IMR-90 (cell line): Measurements from ENCODE around the gene C1QC. TPM values are rescaled to one million over a fixed set of nuclear protein-coding genes. Genes with fewer than 3 reads are reported as not detected.

Source experiments
- ATAC-seq: fragments of 200-7000 bp; cut with Tn5 transposase; 2 replicates; pipeline ENCODE4 v1.9.1; 2020; ENCODE audit warnings: low read depth, mild to moderate bottlenecking, moderate library complexity
- BruUV-seq: library from RNA; stranded (reverse); fragments of 400-500 nt; replicated peaks from 2 replicates; lab custom pipeline; 2021; lab: Mats Ljungman, UMichigan
- CTCF ChIA-PET: fragments of 300-600 bp; formaldehyde crosslinking; extraction: SDS; loops from one replicate; lab custom pipeline; 2021; ENCODE audit warnings: antibody characterized with exemption; lab: Yijun Ruan, JAX
- POLR2A ChIA-PET: fragments of 300-600 bp; sonication (Branson Sonifier 250); formaldehyde crosslinking; loops from one replicate; lab custom pipeline; 2022; ENCODE audit warnings: antibody characterized with exemption; ENCODE audit not compliant: unreplicated experiment; lab: Charles Lee
- DNase-seq: peaks from one replicate; pipeline ENCODE4 v3.0.0; 2013
- H2AFZ ChIP-seq: replicated peaks from 2 replicates; pipeline ENCODE3; 2013; ENCODE audit warnings: low read length, mild to moderate bottlenecking; ENCODE audit not compliant: poor library complexity
- H2AK5ac ChIP-seq: 2 replicates; pipeline ENCODE4 v1.6.1; 2013; ENCODE audit warnings: low read depth, low read length, inconsistent platforms
- H2AK9ac ChIP-seq: replicated peaks from 2 replicates; pipeline ENCODE3; 2013; ENCODE audit warnings: mild to moderate bottlenecking, low read depth, low read length, moderate library complexity; ENCODE audit not compliant: poor library complexity
- H2BK120ac ChIP-seq: 2 replicates; pipeline ENCODE4 v1.6.1; 2013; ENCODE audit warnings: low read depth, low read length, inconsistent platforms
- H2BK15ac ChIP-seq: 3 replicates; pipeline ENCODE4 v1.6.1; 2013; ENCODE audit warnings: low read depth, low read length, inconsistent platforms
- H2BK20ac ChIP-seq: 2 replicates; pipeline ENCODE4 v1.6.1; 2013; ENCODE audit warnings: low read depth, mild to moderate bottlenecking, inconsistent platforms, low read length, moderate library complexity
- H2BK5ac ChIP-seq: 2 replicates; pipeline ENCODE4 v1.6.1; 2013; ENCODE audit warnings: mild to moderate bottlenecking, low read depth, low read length, inconsistent platforms; ENCODE audit not compliant: poor library complexity, severe bottlenecking
- H3K14ac ChIP-seq: replicated peaks from 2 replicates; pipeline ENCODE4 v1.6.1; 2013; ENCODE audit warnings: low read depth, low read length, inconsistent platforms
- H3K18ac ChIP-seq: 2 replicates; pipeline ENCODE4 v1.6.1; 2013; ENCODE audit warnings: low read depth, low read length, control low read depth
- H3K23ac ChIP-seq: 2 replicates; pipeline ENCODE4 v1.6.1; 2013; ENCODE audit warnings: low read depth, low read length, inconsistent platforms
- H3K27ac ChIP-seq: 2 replicates; pipeline ENCODE4 v1.5.1; 2013; ENCODE audit warnings: mild to moderate bottlenecking, control low read depth, low read length; ENCODE audit not compliant: insufficient read depth
- H3K27me3 ChIP-seq: 2 replicates; pipeline ENCODE4 v1.6.1; 2013; ENCODE audit warnings: low read length; ENCODE audit not compliant: control insufficient read depth, insufficient read depth
- H3K36me3 ChIP-seq: 2 replicates; pipeline ENCODE4 v1.6.1; 2013; ENCODE audit warnings: low read length, mixed read lengths; ENCODE audit not compliant: control insufficient read depth, insufficient read depth
- H3K4ac ChIP-seq: 2 replicates; pipeline ENCODE4 v1.6.1; 2013; ENCODE audit warnings: low read depth, low read length, inconsistent platforms
- H3K4me1 ChIP-seq: 2 replicates; pipeline ENCODE4 v1.6.1; 2013; ENCODE audit warnings: low read length, mixed read lengths; ENCODE audit not compliant: control insufficient read depth, insufficient read depth
- H3K4me2 ChIP-seq: 2 replicates; pipeline ENCODE4 v1.6.1; 2013; ENCODE audit warnings: low read depth, mild to moderate bottlenecking, control low read depth, low read length, moderate library complexity
- H3K4me3 ChIP-seq: 2 replicates; pipeline ENCODE4 v1.5.1; 2013; ENCODE audit warnings: low read depth, mild to moderate bottlenecking, control low read depth, low read length, moderate library complexity; ENCODE audit not compliant: insufficient read depth
- H3K56ac ChIP-seq: 2 replicates; pipeline ENCODE4 v1.6.1; 2013; ENCODE audit warnings: low read length, inconsistent platforms; ENCODE audit not compliant: insufficient read depth; ENCODE audit errors: extremely low read depth
- H3K79me1 ChIP-seq, 2 experiments: 2 replicates each; pipeline ENCODE4 v1.6.1; 2013; ENCODE audit warnings: low read length in 2 of 2, inconsistent platforms in 1 of 2, low read depth in 1 of 2
- H3K9ac ChIP-seq: 2 replicates; pipeline ENCODE4 v1.6.1; 2013; ENCODE audit warnings: low read depth, low read length, control low read depth
- H3K9me1 ChIP-seq: 2 replicates; pipeline ENCODE4 v1.6.1; 2013; ENCODE audit warnings: low read length, inconsistent platforms; ENCODE audit not compliant: insufficient read depth
- H3K9me3 ChIP-seq: 2 replicates; pipeline ENCODE4 v1.6.1; 2013; ENCODE audit warnings: low read length; ENCODE audit not compliant: control insufficient read depth, insufficient read depth
- H4K20me1 ChIP-seq: 2 replicates; pipeline ENCODE4 v1.6.1; 2013; ENCODE audit warnings: low read length, inconsistent platforms; ENCODE audit not compliant: insufficient read depth
- H4K5ac ChIP-seq: 2 replicates; pipeline ENCODE4 v1.6.1; 2013; ENCODE audit warnings: mild to moderate bottlenecking, low read depth, low read length, control low read depth
- H4K8ac ChIP-seq, 2 experiments: 2 replicates each; pipeline ENCODE4 v1.6.1; 2013; ENCODE audit warnings: low read depth in 2 of 2, low read length in 2 of 2, control low read depth in 1 of 2, inconsistent platforms in 1 of 2
- H4K91ac ChIP-seq: 2 replicates; pipeline ENCODE4 v1.6.1; 2013; ENCODE audit warnings: low read depth, low read length, inconsistent platforms; ENCODE audit not compliant: insufficient read depth
- CEBPB ChIP-seq: IDR thresholded peaks from 2 replicates; pipeline ENCODE4 v1.6.1; 2012; ENCODE audit warnings: low read depth, low read length, improper control_type of control experiment
- CHD1 ChIP-seq: IDR thresholded peaks from 2 replicates; pipeline ENCODE4 v1.6.1; 2012; ENCODE audit warnings: low read depth, low read length, improper control_type of control experiment
- POLR2A ChIP-seq: IDR thresholded peaks from 2 replicates; pipeline ENCODE4 v1.6.1; 2012; ENCODE audit warnings: mild to moderate bottlenecking, low read depth, low read length
- RCOR1 ChIP-seq: IDR thresholded peaks from 2 replicates; pipeline ENCODE4 v1.6.1; 2012; ENCODE audit warnings: mild to moderate bottlenecking, low read length, improper control_type of control experiment; ENCODE audit not compliant: insufficient replicate concordance
- RFX5 ChIP-seq: IDR thresholded peaks from 2 replicates; pipeline ENCODE4 v1.8.0; 2012; ENCODE audit warnings: low read depth, mild to moderate bottlenecking, low read length, moderate library complexity
- whole genome bisulfite sequencing, 2 experiments: methylation state at CpG; one replicate each; pipeline versions ENCODE4 v1.1.5 to v1.1.7; 2013; ENCODE audit warnings: missing lambda C conversion rate in 2 of 2; ENCODE audit not compliant: insufficient read length in 1 of 2; ENCODE audit errors: extremely low coverage in 2 of 2; 5-methylcytosine and 5-hydroxymethylcytosine counted together
- dilution Hi-C: fragments of 300-500 bp; cut with HindIII; formaldehyde crosslinking; loops from one replicate; pipeline ENCODE4 v1.14.3; 2018; ENCODE audit warnings: low sequenced_read_pairs; ENCODE audit not compliant: unreplicated experiment
- in situ Hi-C: fragments of 300-500 bp; cut with MboI; formaldehyde crosslinking; loops from 3 replicates; pipeline ENCODE4 v1.14.3; 2019; ENCODE audit warnings: low sequenced_read_pairs, inconsistent platforms, mixed read lengths
- intact Hi-C: fragments of 100-400 bp; cut with micrococcal nuclease; formaldehyde crosslinking; loops from 2 replicates; pipeline ENCODE4 v1.10.0; 2022
- polyA plus RNA-seq, 3 experiments: library from polyadenylated mRNA; depleted of rRNA; stranded (reverse); fragments of >200 nt; gene quantifications; 2 replicates each; pipeline ENCODE4 v1.2.3, GENCODE V29; 2012; ENCODE audit warnings: low replicate concordance in 1 of 3
- total RNA-seq: library from RNA; depleted of rRNA; stranded (reverse); fragments of >200 nt; gene quantifications from 2 replicates; pipeline ENCODE4 v1.2.3, GENCODE V29; 2012

Gene C1QC
- total and polyA plus RNA-seq, 2 of the 4 experiments (the other 2 are of a cell fraction): not detected

- no peaks in the 10 kb centered on the region for H3K4me1 ChIP-seq
- no peak overlapping the region for H2AFZ ChIP-seq
- ATAC-seq (no peak), DNase-seq (no peak)
- H3K9me1 ChIP-seq: no peaks in the 10 kb centered on the region; the same call in 1 of the 2 replicates
- TF ChIP-seq RFX5 (no peak), RCOR1 (no peak), POLR2A (no peak), CEBPB (no peak), CHD1 (no peak)
- H3K4me2 ChIP-seq: no peak overlapping the region
- H3K9ac ChIP-seq: no peak overlapping the region
- no TSS peak for BruUV-seq
- H3K4me3 ChIP-seq: no peak overlapping the region
- no peak overlapping the region for H3K4ac ChIP-seq
- no peak overlapping the region for H2BK120ac ChIP-seq
- 34% methylated on average over 4 of the region's 11 CpGs; no CpG with 5 or more reads in 1 of the 2 experiments for WGBS, 2 experiments
- no peak overlapping the region for H3K23ac ChIP-seq
- H3K9me3 ChIP-seq: no peaks in the 10 kb centered on the region
- H3K79me1 ChIP-seq: no peaks in the 10 kb centered on the region
- no peaks in the 10 kb centered on the region for H3K36me3 ChIP-seq
- no peak overlapping the region for H3K56ac ChIP-seq
- no peak overlapping the region for H2BK15ac ChIP-seq
- no peak overlapping the region for H4K91ac ChIP-seq
- no peak overlapping the region for H4K5ac ChIP-seq
- ChIA-PET CTCF (interaction anchor here (1.0 kb wide), 1 partner anchor 43 kb away, joined by 3 read pairs; no protein-coding TSS in a partner anchor), POLR2A (no interaction called here)
- H4K8ac ChIP-seq: no peak overlapping the region
- H2BK20ac ChIP-seq: no peak overlapping the region
- H3K18ac ChIP-seq: no peak overlapping the region
- peaks cover 56% of the 10 kb centered on the region for H3K27me3 ChIP-seq
- H2AK9ac ChIP-seq: no peak overlapping the region
- in situ Hi-C loops: no loop called here
- H2AK5ac ChIP-seq: no peak overlapping the region
- H3K14ac ChIP-seq: no peak overlapping the region
- dilution Hi-C loops: no loop called here
- peaks cover 4% of the 10 kb centered on the region; the same call in 1 of the 2 replicates for H4K20me1 ChIP-seq
- no peak overlapping the region for H2BK5ac ChIP-seq
- intact Hi-C loops: no loop called here
- no peak overlapping the region for H3K27ac ChIP-seq
These were observed 26.9 kb upstream of the C1QC start for GRCh38 chr1:22616571-22616970.
